GM12872 (cell line): Measurements from ENCODE around the gene DIAPH2.

Experiments used
- TF ChIP-seq, protein P1 (sequence below): IDR thresholded peaks from 3 replicates; pipeline ENCODE4 v1.5.1; 2011; ENCODE audit warnings: low read depth, mild to moderate bottlenecking, low read length, moderate library complexity; ENCODE audit not compliant: insufficient read depth

Gene DIAPH2

DNA sequence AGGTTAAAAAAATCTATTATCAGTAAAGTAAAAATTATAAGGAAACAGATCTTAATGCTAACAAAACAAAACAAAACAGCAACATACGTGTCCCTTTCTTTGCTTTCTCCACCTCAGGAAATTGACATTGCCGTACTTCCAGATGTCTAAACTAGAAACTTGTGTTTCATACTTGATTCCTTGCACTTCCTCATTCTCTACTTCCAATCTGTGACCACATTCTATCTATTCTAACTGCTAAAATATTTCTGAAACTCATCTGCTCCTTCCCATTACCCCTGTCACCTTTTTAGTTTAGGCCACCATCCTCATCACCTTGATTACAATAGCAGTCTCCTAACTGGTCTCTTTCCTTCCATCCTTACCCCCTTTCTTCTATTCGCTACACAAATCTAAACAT lies 176.6 kb downstream of the DIAPH2 start:
- TF ChIP-seq, protein P1, sequence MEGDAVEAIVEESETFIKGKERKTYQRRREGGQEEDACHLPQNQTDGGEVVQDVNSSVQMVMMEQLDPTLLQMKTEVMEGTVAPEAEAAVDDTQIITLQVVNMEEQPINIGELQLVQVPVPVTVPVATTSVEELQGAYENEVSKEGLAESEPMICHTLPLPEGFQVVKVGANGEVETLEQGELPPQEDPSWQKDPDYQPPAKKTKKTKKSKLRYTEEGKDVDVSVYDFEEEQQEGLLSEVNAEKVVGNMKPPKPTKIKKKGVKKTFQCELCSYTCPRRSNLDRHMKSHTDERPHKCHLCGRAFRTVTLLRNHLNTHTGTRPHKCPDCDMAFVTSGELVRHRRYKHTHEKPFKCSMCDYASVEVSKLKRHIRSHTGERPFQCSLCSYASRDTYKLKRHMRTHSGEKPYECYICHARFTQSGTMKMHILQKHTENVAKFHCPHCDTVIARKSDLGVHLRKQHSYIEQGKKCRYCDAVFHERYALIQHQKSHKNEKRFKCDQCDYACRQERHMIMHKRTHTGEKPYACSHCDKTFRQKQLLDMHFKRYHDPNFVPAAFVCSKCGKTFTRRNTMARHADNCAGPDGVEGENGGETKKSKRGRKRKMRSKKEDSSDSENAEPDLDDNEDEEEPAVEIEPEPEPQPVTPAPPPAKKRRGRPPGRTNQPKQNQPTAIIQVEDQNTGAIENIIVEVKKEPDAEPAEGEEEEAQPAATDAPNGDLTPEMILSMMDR: no peak

- TF ChIP-seq, protein P1: no peak
These were observed 177.0 kb downstream of the DIAPH2 start for GRCh38 chrX:96861661-96862060.

DNA sequence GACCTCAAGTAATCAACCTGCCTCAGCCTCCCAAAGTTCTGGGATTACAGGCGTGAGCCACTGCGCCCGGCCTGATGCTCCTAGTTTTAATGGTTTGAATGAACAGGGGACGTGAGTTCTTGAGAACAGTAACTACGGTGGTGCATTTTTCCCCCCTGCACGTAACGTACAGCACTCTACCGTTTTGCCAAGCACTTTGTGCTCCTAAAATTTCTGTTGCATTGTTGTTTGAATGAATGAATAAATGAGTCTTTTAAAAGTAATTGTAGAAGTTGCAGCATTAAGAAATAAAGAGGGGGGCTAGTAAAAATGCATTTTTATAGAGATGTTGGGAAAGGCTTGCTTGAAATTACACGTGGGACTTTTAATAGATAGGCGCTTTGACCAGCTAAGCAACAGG lies 199.0 kb downstream of the DIAPH2 start, which contains the start of gene RPA4:
Gene RPA4 (plus strand): TSS at position 301 of the 400 bp plus-strand sequence. CDS start 403 bp downstream, outside the sequence.
- TF ChIP-seq, protein P1: no peak

GRCh38 chrX:96884027-96884426 lies 199.4 kb downstream of the DIAPH2 start:
- TF ChIP-seq, protein P1: no peak

DNA sequence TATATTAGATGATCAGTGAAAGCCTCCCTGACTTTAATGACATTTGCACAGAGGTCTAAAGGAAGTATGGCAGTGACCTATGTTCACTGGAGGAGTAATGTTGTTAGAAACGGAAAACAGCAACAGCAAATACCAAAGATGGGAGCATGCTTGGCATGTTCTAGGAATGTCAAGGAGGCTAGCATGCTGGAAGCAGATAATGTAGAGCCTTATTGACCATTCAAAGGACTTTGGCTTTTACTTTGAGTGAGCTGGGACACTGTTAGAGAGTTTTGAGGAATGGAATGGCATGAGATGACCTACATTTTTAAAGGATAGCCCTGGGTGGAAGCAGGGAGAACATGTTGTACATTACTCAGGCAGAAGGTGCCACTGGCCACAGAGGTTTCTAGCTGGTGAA lies 205.1 kb downstream of the DIAPH2 start:
- TF ChIP-seq, protein P1: no peak

DNA sequence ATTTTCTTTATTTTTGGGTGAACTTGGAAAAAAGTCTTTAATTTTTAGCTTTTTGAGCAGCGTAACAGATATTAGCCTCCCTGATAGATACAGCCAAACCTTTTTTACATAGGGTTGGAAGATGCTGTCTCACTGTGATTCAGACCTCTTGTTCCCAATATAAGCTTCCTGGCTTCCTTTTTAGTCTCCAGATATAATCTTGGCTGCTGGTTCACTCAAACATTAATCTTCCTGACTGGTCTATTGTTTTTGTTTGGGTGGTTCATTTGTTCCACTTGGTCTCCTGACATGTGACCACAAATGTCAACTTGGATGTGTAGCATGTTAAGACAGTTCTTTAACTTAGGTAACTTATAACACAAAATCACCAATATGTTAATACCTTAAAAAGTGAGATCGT lies 222.1 kb downstream of the DIAPH2 start:
- TF ChIP-seq, protein P1: no peak

DNA sequence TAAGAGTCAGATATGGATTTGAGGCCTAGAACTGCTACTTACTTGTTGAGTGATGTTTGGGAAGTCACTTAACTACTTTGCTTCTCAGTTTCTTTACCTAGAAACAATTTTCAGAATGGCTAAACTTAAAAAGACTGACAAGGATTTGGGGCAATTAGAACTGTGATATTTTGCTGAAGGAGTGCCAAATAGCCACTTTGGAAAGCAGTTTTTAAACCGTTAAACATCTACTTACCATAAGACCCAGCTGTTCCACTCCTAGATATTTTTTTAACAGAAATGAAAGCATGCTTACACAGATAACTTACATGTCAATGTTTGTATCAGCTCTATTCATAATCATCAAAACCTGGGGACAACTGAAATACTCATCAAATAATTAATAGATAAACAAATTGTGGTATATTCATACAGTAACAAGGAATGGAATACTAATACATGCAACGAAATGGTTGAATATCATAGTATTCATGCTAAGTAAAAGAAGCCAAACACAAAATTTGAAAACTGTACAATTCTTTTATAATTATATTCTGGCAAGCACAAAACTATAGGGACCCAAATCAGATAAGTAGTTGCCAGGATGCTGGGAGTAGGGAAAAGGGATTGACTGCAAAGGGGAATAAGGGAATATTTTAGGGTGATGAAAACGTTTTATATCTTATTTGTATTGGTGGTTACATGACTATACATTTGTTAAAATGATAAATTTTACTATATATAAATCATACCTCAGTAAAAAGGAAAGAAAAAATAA lies 223.1 kb downstream of the DIAPH2 start:
- TF ChIP-seq, protein P1: no peak

DNA sequence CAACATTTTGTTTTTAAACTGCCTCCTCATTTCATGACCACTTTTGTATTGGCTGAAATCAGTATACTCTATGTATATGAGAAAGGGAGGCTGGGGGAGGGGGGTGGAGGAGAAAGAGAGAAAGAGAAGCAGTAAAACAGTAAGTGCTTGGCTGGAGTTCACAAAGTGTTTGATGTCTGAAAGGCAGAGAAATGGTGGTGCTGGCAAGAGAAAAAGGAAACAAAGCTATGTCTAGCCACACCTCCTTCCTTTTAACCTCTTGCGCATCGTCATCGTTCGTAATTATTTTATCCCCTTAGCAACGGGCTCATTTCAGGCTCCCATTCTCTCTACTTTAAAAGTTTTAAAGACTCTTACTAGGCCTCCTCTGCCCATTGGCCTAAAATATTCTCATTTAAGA lies 224.6 kb downstream of the DIAPH2 start:
- TF ChIP-seq, protein P1: no peak
